ENCODE measurements around the gene MYO7B.

DNA sequence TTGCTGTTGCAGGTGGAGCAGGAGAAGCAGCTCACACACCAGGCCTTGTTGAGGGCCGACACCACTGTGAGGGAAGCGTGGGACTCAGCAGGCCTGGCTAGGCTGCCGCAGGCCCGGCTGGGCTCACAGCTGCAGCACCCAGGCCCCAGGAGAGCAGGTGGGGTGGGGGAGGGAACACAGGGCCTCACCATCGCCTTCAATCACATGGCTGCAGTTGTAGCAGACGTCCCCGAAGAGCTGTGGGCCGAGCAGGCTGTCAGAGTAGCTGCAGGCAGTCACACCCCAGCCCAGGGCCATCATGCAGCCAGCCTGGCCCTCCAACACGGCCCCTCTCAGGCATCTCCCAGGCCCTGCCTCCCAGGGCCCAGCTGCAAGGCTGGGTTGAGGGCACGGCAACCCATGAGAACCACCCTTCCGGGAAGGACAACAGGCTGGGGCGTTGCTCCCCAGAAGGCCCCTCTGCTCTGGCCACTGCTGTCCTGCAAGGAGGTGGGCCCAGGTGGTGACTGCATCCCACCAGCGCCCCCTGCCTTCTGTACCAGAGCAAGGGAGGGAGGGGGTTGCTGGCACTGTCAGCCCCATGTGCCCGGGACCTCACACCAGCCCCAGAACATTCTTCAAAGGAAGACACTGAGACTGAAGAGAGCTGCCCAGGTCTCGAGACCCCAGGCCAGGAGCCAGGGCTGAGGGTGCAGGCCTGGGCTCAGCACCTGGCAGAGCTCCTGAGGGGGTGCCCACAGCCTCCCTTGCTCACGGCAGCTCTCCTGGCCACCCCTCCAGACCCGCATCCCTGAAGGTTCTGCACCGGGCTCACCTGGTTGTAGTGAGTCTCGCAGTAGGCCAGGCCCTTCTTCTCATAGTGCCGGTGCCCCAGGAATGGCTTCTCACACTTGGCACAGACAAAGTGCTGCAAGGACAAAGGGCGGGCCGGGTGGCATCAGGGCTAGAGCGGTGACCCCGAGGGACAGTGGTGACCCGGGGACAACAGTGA lies 104.9 kb downstream of the MYO7B start:
- TF ChIP-seq POLR2A (IDR thresholded peaks at IDR 0.05): no peak
- TF ChIP-seq, protein P1, sequence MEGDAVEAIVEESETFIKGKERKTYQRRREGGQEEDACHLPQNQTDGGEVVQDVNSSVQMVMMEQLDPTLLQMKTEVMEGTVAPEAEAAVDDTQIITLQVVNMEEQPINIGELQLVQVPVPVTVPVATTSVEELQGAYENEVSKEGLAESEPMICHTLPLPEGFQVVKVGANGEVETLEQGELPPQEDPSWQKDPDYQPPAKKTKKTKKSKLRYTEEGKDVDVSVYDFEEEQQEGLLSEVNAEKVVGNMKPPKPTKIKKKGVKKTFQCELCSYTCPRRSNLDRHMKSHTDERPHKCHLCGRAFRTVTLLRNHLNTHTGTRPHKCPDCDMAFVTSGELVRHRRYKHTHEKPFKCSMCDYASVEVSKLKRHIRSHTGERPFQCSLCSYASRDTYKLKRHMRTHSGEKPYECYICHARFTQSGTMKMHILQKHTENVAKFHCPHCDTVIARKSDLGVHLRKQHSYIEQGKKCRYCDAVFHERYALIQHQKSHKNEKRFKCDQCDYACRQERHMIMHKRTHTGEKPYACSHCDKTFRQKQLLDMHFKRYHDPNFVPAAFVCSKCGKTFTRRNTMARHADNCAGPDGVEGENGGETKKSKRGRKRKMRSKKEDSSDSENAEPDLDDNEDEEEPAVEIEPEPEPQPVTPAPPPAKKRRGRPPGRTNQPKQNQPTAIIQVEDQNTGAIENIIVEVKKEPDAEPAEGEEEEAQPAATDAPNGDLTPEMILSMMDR (IDR thresholded peaks at IDR 0.05): no peak
- TF ChIP-seq EP300 (IDR thresholded peaks at IDR 0.05): no peak
